Measurements from ENCODE around the gene FOXO1.

The FOXO1 gene

DNA sequence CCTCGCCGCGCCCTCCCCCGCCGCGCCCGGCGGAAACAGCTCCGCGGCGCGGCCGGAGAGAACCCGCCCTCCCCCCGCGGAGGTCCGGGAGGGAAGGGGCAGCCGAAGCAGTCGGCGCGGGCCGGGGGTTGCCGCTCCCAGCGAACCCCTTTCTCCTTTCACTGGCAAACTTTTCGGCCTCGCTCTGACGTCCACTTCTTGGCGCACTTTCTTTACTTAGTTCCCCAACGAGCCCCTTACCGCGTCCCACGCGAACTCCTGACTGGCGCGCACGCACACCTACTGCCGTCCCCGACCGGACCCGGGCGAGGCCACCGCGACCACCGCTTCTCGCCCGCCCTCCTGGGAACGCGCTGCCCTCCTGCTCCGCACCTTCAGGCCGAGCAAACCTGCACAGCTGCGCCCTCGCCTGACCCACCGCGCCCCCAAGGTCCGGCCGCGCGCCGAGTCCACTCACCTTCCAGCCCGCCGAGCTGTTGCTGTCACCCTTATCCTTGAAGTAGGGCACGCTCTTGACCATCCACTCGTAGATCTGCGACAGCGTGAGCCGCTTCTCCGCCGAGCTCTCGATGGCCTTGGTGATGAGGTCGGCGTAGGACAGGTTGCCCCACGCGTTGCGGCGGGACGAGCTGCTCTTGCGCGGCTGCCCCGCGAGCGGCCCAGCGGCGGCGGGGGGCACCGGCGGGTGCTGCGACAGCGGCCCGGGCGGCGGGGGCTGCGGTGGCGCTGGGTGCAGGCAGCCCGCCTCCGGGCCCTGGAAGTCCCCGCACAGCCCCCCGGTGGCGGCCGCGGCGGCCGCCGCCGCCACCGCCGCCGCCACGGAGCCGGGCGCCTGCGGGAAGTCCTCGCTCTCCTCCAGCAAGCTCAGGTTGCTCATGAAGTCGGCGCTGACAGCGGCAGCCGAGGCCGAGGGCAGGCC, 1.1 kb downstream of the FOXO1 start:
- DNase-seq (ENCODE audit: low read depth) = peak; percentile 9

DNA sequence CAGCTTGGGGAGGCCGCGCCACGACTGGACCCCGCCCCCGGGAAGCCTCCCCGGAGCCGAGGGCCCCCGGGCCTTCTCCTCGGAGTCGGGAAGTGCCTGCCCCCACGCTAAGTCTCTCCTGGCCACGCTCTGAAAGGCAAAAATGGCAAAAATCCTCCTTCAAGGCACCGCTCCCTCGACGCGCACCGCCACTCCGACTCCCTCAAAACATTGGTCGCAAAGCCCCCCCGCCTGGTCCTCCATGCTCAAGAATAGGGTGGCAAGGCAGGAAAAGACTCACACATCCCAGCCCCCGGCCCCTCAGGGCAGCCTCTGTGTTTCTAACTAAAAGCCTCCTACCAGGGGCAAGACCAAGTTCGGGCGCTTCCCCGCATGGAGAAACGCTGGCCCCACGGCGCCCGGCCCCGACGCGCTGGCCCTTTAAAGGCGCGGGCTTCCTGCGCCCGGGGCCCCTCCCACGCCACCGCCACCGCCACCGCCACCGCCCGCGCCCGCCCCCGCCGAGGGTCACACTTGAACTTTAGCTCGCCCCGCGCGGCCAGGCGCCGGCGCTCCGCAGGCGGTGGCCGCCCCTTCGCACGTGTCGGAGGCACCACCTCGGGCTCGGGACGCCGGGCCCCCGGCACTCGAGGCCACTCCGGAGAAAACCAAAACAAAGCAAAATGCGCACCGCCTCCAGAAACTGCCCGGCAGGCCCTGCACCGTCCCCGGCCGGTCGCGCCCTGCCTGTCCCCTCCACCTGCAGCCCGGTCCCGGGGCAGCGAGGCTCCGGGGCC, 1.9 kb downstream of the FOXO1 start:
- DNase-seq (ENCODE audit: low read depth) = peak; percentile 49

- peak; percentile 57 for DNase-seq (ENCODE audit: low read depth)
Observed at GRCh38 chr13:40664100-40664349, 2.4 kb downstream of the FOXO1 start.

DNA sequence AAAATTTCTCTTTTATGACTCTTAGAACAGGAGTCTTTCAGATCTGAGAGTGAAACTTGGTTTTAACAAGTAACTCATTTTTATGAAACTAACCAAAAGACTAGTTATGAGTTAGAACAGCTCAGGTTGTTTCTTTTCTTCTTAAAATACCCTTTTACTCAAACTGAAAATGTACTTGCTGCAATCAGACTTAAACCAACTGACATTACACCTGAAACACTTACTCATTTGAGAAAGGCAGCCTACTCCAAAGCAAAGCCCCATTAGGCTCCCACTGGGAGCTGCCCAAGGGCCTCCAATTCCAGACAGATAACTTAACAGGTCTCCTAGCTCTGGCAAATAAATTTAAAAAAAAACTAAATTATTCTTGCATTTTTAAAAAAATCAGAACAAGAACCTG, 3.6 kb downstream of the FOXO1 start:
- no peak for DNase-seq (ENCODE audit: low read depth)

DNA sequence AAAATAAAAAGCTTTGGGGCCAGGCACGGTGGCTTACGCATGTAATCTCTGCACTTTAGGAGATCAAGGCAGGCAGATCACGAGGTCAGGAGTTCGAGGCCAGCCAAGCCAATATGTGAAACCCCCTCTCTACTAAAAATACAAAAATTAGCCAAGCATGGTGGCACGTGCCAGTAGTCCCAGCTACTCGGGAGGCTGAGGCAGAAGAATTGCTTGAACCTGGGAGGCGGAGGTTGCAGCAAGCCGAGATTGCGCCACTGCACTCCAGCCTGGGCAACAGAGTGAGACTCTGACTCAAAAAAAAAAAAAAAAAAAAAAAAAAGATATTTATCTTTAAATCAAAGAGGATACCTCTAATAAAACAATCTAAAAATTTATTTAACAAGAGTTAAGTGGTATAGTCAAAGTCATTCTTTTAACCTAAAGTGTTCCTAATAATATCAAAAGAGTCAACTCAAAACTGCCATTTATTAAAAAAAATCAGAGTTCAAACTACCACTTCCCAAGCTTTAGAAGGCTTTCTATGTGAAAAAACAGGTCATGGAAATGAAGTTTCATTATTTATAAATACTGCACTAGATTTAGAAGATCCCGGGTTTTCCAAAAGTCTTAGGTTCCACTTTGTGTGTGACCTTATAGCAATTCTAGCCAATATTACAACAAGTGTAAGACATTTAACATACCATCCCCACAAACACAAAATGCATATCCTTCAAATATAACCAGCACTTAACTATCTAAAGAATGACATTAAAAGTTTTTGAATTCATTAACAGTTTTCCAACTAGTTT, 4.4 kb downstream of the FOXO1 start:
- DNase-seq (ENCODE audit: low read depth) = no peak

GRCh38 chr13:40660692-40661091, 5.7 kb downstream of the FOXO1 start:
- DNase-seq (ENCODE audit: low read depth) = no peak

DNA sequence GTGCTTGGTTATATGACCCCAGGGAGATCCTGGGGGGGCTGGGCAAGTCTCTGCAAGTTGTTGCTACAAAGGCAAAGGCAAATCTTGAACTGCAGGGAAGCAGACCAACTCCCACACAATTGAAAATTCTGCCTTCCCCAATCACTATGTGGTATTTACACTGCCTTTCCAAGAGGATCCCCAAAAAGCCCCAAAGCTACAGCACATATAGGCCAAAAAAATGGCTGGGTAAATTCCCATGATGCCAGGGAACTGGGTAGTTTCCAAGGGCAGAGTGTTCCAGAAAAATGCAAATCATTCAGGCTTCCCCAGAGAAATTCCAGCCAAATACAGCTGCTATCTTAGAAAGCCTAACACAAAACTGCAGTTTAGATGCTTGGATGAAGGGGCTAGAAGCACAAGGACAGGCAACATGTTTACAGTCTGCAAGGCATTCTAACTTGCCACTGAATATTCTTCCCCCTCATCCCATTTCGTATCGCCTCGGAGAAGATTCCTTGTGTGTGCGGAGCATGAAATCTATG, 6.2 kb downstream of the FOXO1 start:
- DNase-seq (ENCODE audit: low read depth) = no peak

DNA sequence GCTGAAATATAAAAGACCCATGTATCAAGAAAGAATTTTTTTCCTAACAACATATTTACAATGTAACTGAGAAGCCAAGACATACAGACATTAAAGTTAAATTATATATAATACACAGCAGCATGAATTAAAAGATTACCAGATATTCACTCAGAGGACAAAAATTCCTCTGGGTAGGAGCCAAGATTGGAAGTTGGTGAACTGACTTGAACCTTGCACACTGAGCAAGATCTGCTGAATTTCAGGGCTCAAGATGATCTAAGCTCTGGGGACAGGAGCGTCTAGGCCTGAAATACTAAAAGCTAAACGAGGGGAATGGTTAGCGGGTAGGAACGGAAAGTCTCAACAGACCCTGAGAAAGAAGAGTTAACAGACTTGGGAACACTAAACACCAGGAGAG, 8.5 kb downstream of the FOXO1 start:
- no peak for DNase-seq (ENCODE audit: low read depth)

- no peak for DNase-seq (ENCODE audit: low read depth)
Observed at GRCh38 chr13:40657307-40657706, 9.1 kb downstream of the FOXO1 start.

DNA sequence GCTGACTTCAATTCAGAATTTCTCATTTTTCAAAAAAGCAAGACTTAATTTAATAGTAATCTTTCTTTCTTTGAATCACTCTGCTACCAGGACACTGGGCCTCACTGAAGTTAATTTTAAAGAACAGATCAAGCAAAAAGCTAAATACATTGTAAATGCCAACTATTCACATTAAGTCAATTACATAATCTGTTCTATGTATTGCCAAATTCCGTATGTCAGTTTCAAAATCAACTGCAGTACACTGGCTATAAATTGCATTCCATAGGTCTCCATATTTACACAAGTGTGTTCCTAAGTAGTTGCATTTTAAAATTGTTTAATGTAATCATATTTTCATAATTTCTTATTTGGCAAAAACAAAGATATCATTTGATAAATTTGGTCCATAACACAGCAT, 10.1 kb downstream of the FOXO1 start:
- DNase-seq (ENCODE audit: low read depth) = no peak

DNA sequence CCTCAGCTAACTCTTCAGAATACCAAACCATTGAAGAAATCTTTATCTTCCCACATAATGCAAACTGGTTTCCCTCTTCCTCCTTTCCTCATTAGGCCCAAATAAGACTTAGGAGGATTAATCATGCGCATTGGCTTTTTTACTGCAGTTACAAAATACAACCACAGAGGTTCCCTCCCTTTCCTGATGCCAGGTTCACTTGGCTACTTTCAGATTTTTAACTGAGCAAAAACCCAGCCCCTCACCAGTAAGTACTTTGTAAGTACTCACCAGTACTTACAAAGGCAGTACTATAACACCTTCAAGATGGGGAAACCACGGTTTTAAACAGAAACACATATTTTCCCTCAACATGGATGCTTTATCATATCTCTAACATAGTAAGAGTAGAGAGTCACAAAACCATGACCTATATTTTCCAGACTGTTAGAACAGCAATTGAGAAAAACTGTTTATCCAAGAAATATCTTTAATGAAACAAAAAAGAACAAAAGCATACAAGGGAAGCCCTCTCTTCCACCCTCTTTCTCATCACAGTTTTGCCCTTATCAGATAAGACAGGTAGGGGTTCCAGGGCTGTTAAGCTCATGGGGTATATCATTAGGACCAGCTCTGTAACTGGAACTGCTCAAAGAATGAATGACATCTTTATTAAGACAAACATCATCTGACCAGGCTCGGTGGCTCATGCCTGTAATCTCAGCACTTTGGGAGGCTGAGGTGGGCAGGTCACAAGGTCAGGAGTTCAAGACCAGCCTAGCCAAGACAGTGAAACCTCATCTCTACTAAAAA, 12.7 kb downstream of the FOXO1 start:
- DNase-seq (ENCODE audit: low read depth) = no peak

GRCh38 chr13:40652588-40652940, 13.9 kb downstream of the FOXO1 start:
- DNase-seq (ENCODE audit: low read depth) = no peak

GRCh38 chr13:40651866-40652587, 14.4 kb downstream of the FOXO1 start:
- DNase-seq (ENCODE audit: low read depth) = no peak

DNA sequence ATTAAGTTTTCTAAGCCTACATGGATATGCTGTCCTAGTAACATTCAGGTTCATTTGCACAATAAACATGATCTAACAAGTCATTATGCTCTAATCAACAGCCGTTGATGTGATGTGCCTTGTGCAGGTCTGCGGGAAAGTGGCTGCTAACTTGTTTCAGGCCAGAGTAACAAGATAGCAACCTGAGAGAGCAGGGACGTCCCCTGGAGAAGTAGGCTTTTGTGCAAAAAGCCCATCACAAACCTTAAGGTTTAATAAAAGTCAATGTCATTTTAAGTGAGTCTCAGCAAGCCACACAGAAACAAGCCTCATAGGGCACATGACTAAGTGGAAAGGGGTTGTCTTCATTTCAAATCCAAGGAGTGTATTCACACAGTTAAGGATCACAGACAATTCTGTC, 17.6 kb downstream of the FOXO1 start:
- DNase-seq (ENCODE audit: low read depth) = no peak

- DNase-seq (ENCODE audit: low read depth) = no peak
Observed at GRCh38 chr13:40648040-40648439, 18.4 kb downstream of the FOXO1 start.

DNA sequence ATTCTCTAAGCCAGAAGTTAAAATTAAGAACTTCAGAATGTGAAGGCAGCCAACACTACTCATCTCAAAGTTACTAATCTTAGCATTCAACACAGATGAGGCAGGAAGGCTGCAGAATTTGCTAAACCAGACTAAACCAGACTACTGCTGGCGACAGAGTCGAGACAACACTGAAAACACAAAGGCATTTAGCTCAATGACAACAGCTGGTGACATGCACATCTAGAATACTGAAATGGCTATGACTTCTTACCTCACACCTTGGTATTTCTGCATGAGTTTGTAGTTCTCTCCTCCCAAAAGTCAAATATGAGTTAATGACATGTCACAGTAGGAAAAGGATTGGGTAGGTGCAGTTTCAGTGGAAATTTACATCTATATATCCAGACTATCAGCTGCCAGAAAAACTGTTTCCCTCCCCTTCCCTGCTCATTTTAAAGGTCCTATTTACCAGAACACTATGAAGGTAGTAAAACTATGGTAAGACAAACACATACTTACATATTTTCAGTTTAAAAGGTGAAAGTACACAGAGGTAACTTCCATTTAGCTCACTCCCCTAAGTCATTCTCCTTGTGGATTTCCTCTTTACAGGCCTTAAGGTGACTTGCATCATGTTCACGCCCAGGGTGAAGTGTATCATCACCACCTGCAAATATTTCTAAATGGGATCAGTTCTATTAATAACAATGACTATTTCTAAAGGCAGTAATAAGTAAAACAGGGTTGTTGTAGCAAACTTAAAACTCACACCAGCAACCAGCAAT, 21.4 kb downstream of the FOXO1 start:
- no peak for DNase-seq (ENCODE audit: low read depth)

DNA sequence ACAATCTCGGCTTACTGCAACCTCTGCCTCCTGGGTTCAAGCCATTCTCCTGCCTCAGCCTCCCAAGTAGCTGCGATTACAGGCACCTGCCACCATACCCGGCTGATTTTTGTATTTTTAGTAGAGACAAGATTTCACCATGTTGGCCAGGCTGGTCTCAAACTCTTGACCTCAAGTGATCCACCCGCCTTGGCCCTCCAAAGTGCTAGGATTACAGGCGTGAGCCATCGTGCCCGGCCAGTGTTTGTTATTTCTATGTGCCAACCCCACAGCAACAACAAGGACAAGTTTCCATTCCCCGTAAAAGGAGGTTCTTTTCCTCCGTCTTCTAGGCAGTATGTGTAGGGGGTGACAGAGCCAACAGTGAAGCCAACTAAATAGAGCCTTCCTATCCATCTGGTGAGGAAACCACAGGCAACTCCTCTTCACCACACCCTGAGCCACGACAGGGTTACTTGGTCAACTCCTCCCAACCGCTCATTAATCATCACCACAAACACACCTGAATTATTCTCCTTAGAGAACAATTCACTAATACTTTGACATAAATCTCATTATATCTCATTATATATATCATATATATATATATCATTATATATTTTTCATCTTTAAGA, 25.5 kb downstream of the FOXO1 start:
- DNase-seq (ENCODE audit: low read depth) = peak; percentile 17

GRCh38 chr13:40640202-40640601, 26.2 kb downstream of the FOXO1 start:
- DNase-seq (ENCODE audit: low read depth) = no peak

DNA sequence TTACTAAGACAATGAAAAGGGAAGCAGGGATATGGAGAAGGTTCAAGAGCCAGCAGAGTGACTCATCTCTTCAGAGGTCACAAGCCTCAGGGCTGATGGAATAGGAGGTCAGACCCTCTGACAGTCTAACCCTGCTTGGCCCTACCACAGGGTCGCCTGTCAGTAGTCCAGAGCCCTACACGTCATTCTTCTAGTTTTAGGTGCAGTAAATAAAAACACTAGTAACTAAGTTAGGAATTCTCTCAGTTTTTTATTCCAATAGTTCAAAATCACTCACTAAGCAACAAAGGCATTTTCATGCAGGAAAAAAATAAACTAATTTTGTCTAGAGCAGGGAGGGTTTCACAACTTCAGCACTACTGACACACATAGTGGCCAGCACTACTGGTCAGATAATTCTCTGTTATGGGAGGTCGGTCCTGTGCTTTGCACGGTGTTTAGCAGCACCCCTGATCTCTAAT, 27.2 kb downstream of the FOXO1 start:
- no peak for DNase-seq (ENCODE audit: low read depth)

- DNase-seq (ENCODE audit: low read depth) = no peak
Observed at GRCh38 chr13:40637643-40638042, 28.8 kb downstream of the FOXO1 start.

All from stimulated activated CD8-positive, alpha-beta memory T cell treated with anti-CD3 and anti-CD28 coated beads, Interleukin-12 subunit alpha, Interleukin-12 subunit beta, amount 100 ng/mL, for 1 hour (primary cell).